K562 (cell line): ENCODE data around the gene GPHA2. TPM values are rescaled to one million over a fixed set of nuclear protein-coding genes. Genes with fewer than 3 reads are reported as not detected.

Experiments used
- ATAC-seq: fragments of 200-7000 bp; cut with Tn5 transposase; 3 replicates; pipeline ENCODE4 v1.9.1; 2020; ENCODE audit warnings: moderate library complexity
- BruUV-seq: library from RNA; stranded (reverse); fragments of 400-500 nt; replicated peaks from 2 replicates; lab custom pipeline; 2021; lab: Mats Ljungman, UMichigan
- CTCF ChIA-PET: fragments of 300-600 bp; formaldehyde crosslinking; extraction: SDS; loops from one replicate; lab custom pipeline; 2021; ENCODE audit warnings: low intra/inter-chr PET ratio; lab: Yijun Ruan, JAX
- POLR2A ChIA-PET: fragments of 300-600, 350-650 bp; sonication (Branson Sonifier 250); formaldehyde crosslinking; extraction: SDS; loops from one replicate; lab custom pipeline; 2021; ENCODE audit warnings: antibody characterized with exemption, inconsistent platforms; lab: Yijun Ruan, JAX
- DNase-seq, 4 experiments: peaks; one replicate each; pipeline versions ENCODE4 v3.0.0 to v3.0.0-alpha.2; 2011 to 2018; ENCODE audit warnings: low spot score in 3 of 4, mixed read lengths in 3 of 4; ENCODE audit errors: extremely low read depth in 1 of 4
- FAIRE-seq: peaks from 2 replicates; lab custom pipeline; 2011; peaks lifted over from hg19 to GRCh38; lab: Jason Lieb, UNC
- H2AFZ ChIP-seq: 2 replicates; pipeline ENCODE4 v1.6.0; 2011; ENCODE audit warnings: low read depth, low read length, control low read depth, inconsistent platforms
- H3K27ac ChIP-seq: fragments of 200-600 bp; 3 replicates; pipeline ENCODE4 v1.8.0; 2011; ENCODE audit warnings: low read depth, mild to moderate bottlenecking, control low read depth, inconsistent platforms, low read length, moderate library complexity, mixed read lengths; ENCODE audit errors: extremely low read depth
- H3K27me3 ChIP-seq, 2 experiments: fragments of 300-600 bp in 1 of 2; 2 replicates in 1 of 2; 3 replicates in 1 of 2; pipeline versions ENCODE4 v1.6.0 to v1.8.0; 2011; ENCODE audit warnings: inconsistent platforms in 2 of 2, low read length in 2 of 2, mild to moderate bottlenecking in 1 of 2, mixed read lengths in 1 of 2, moderate library complexity in 1 of 2; ENCODE audit not compliant: control insufficient read depth in 2 of 2, insufficient read depth in 2 of 2
- H3K36me3 ChIP-seq: fragments of 300-600 bp; 3 replicates; pipeline ENCODE4 v1.8.0; 2011; ENCODE audit warnings: mild to moderate bottlenecking, low read length, inconsistent platforms; ENCODE audit not compliant: control insufficient read depth, insufficient read depth
- H3K4me1 ChIP-seq, 2 experiments: fragments of 200-600 bp in 1 of 2; replicated peaks in 1 of 2; 2 replicates in 1 of 2; 3 replicates in 1 of 2; pipeline versions ENCODE4 v1.5.1 to v1.8.0; 2011; ENCODE audit warnings: inconsistent platforms in 2 of 2, low read length in 2 of 2, mild to moderate bottlenecking in 1 of 2, mixed read lengths in 1 of 2, moderate library complexity in 1 of 2; ENCODE audit not compliant: control insufficient read depth in 2 of 2, insufficient read depth in 2 of 2
- H3K4me2 ChIP-seq: 2 replicates; pipeline ENCODE4 v1.6.1; 2011; ENCODE audit warnings: low read length, control low read depth, inconsistent platforms, mixed read lengths; ENCODE audit not compliant: insufficient read depth
- H3K4me3 ChIP-seq: fragments of 200-600 bp; sonication (generic), shearing (Covaris generic); 2 replicates; pipeline ENCODE4 v1.5.1; 2016; ENCODE audit warnings: control low read depth, inconsistent platforms
- H3K79me2 ChIP-seq: fragments of 200-600 bp; 3 replicates; pipeline ENCODE4 v1.8.0; 2011; ENCODE audit warnings: low read length, inconsistent platforms; ENCODE audit not compliant: control insufficient read depth, insufficient read depth
- H3K9ac ChIP-seq, 2 experiments: 2 replicates each; pipeline versions ENCODE4 v1.6.0 to v1.6.1; 2011; ENCODE audit warnings: low read depth in 2 of 2, low read length in 2 of 2, control low read depth in 1 of 2, inconsistent platforms in 1 of 2, mild to moderate bottlenecking in 1 of 2, mixed read lengths in 1 of 2; ENCODE audit not compliant: insufficient read depth in 1 of 2
- H3K9me1 ChIP-seq: one replicate; pipeline ENCODE4 v1.6.0; 2011; ENCODE audit warnings: inconsistent platforms, mild to moderate bottlenecking, low read length, moderate library complexity; ENCODE audit not compliant: control insufficient read depth, insufficient read depth
- H3K9me3 ChIP-seq: replicated peaks from 2 replicates; pipeline ENCODE4 v1.5.1; 2011; ENCODE audit warnings: low read depth, low read length, inconsistent platforms; ENCODE audit not compliant: control insufficient read depth, insufficient read depth
- H4K20me1 ChIP-seq: replicated peaks from 2 replicates; pipeline ENCODE4 v1.6.1; 2011; ENCODE audit warnings: low read length, inconsistent platforms, mixed read lengths; ENCODE audit not compliant: control insufficient read depth, insufficient read depth
- BCOR ChIP-seq: fragments of 450-650 bp; IDR thresholded peaks from 2 replicates; pipeline ENCODE4 v1.6.1; 2016
- HINFP ChIP-seq: fragments of 450-650 bp; conservative IDR thresholded peaks from 2 replicates; pipeline ENCODE4 v1.6.1; 2016; ENCODE audit warnings: missing genetic modification characterization, low read depth, mild to moderate bottlenecking, control low read depth, missing compliant biosample characterization
- HNRNPK ChIP-seq: fragments of 200-400 bp; formaldehyde crosslinking; IDR thresholded peaks from one replicate; pipeline ENCODE4 v1.6.1; 2018; ENCODE audit warnings: mild to moderate bottlenecking, low read depth, low read length; ENCODE audit not compliant: poor library complexity, severe bottlenecking
- MCM2 ChIP-seq: fragments of 450-650 bp; IDR thresholded peaks from 2 replicates; pipeline ENCODE4 v1.6.1; 2017; ENCODE audit warnings: low read depth, mild to moderate bottlenecking
- NUFIP1 ChIP-seq: fragments of 450-650 bp; IDR thresholded peaks from 2 replicates; pipeline ENCODE4 v1.6.1; 2018; ENCODE audit not compliant: partially characterized antibody
- PKNOX1 ChIP-seq: fragments of 450-650 bp; IDR thresholded peaks from 2 replicates; pipeline ENCODE4 v1.6.1; 2016
- POLR2G ChIP-seq: fragments of 200-400 bp; formaldehyde crosslinking; IDR thresholded peaks from 2 replicates; pipeline ENCODE4 v1.6.1; 2017; ENCODE audit warnings: low read depth, mild to moderate bottlenecking, antibody characterized with exemption, low read length, moderate library complexity
- POLR2H ChIP-seq: IDR thresholded peaks from 2 replicates; pipeline ENCODE4 v1.6.1; 2016; ENCODE audit warnings: missing genetic modification characterization, low read depth, mild to moderate bottlenecking, control low read depth, missing compliant biosample characterization, moderate library complexity
- ZFP36 ChIP-seq: fragments of 150-350 bp; IDR thresholded peaks from 2 replicates; pipeline ENCODE4 v1.6.1; 2018; ENCODE audit warnings: low read length, low read depth; ENCODE audit not compliant: partially characterized antibody
- ZNF766 ChIP-seq: fragments of 200-800 bp; sonication (Bioruptor generic); conservative IDR thresholded peaks from 2 replicates; pipeline ENCODE4 v1.6.1; 2016; ENCODE audit warnings: missing genetic modification characterization, missing compliant biosample characterization
- WGBS: fragments of 100-300 bp; shearing (Covaris generic); methylation state at CpG from one replicate; pipeline ENCODE4 v1.1.6; 2016; ENCODE audit warnings: low coverage, mixed read lengths; ENCODE audit not compliant: insufficient coverage; ENCODE audit errors: missing lambda C conversion rate; 5-methylcytosine and 5-hydroxymethylcytosine counted together
- in situ Hi-C: fragments of 300-500 bp; cut with MboI; formaldehyde crosslinking; loops from 4 replicates; pipeline ENCODE4 v1.15.0; 2018; ENCODE audit warnings: inconsistent platforms, mixed read lengths
- intact Hi-C: fragments of 100-400 bp; cut with micrococcal nuclease; formaldehyde crosslinking; loops from 2 replicates; pipeline ENCODE4 v1.14.2; 2022
- polyA plus RNA-seq, 8 experiments: library from polyadenylated mRNA; depleted of rRNA in 4 of 8; stranded (reverse) in 5 of 8; unstranded in 3 of 8; fragments of >200 nt; fragmentation: Nextera tagmentation in 2 of 8; fragmentation: Illumina TruSeq in 1 of 8; extraction: Ambion mirVana in 2 of 8; extraction: Trizol in 1 of 8; gene quantifications; 2 replicates each; pipeline versions ENCODE4 v1.2.1 to v1.2.3, GENCODE V29; 2011 to 2014; ENCODE audit warnings: inconsistent platforms in 1 of 8, missing spikeins in 1 of 8
- total RNA-seq, 7 experiments: library from RNA; depleted of rRNA in 6 of 7; stranded (reverse); fragments of >200 nt in 6 of 7; fragmentation: Illumina TruSeq in 2 of 7; extraction: Trizol in 2 of 7; gene quantifications; 2 replicates each; pipeline versions ENCODE4 v1.2.1 to v1.2.3, GENCODE V29; 2011 to 2021; ENCODE audit warnings: low replicate concordance in 1 of 7

GPHA2 gene
- total and polyA plus RNA-seq, 9 of the 15 experiments (the other 6 are each of a cell fraction or from before 2014, with no cell fraction given), result 0.17 to 0.22 TPM; not detected in 7

GRCh38 chr11:64892411-64892831 is 43.3 kb downstream of the GPHA2 start:
- 73% methylated on average over 10 of the region's 11 CpGs for WGBS
- Histone ChIP-seq H3K9ac (peak overlapping the region in 1 of 2 experiments; percentile 60; a peak in 2 of 4 replicates), H3K4me1 (peaks cover 29 to 91% of the 10 kb centered on the region in 2 experiments), H3K79me2 (no peaks in the 10 kb centered on the region), H3K4me2 (no peak overlapping the region), H3K27ac (no peak overlapping the region; the same call in 2 of the 3 replicates), H4K20me1 (no peaks in the 10 kb centered on the region), H3K36me3 (peaks cover 25% of the 10 kb centered on the region; the same call in 1 of the 3 replicates), H3K9me1 (no peaks in the 10 kb centered on the region), H3K4me3 (no peak overlapping the region), H3K9me3 (no peaks in the 10 kb centered on the region), H3K27me3 (no peaks in the 10 kb centered on the region), H2AFZ (no peak overlapping the region)
- DNase-seq (no peak), ATAC-seq (no peak), FAIRE-seq (no peak)
- in situ Hi-C loops, result loop anchor here (5.0 kb wide), 2 partner anchors 45 to 105 kb away; no protein-coding TSS in a partner anchor
- TF ChIP-seq ZNF766 (CRISPR knock-in tag), result no peak
- no peak for TF ChIP-seq POLR2H (tag)
- no peak for TF ChIP-seq HNRNPK
- no peak for TF ChIP-seq MCM2
- no peak for TF ChIP-seq NUFIP1
- no peak for TF ChIP-seq BCOR
- TF ChIP-seq HINFP (tag), result no peak
- peak; percentile 0; the same call in 1 of the 2 replicates for TF ChIP-seq POLR2G
- TF ChIP-seq PKNOX1, result peak; percentile 46; the same call in 1 of the 2 replicates
- peak; percentile 51 for TF ChIP-seq ZFP36
- POLR2A ChIA-PET, result interaction anchor here (0.8 to 1.5 kb wide), 4 partner anchors 11 to 43 kb away, joined by 3 to 4 read pairs (median 3); no protein-coding TSS in a partner anchor
- no TSS peak for BruUV-seq
- intact Hi-C loops, result loop anchor here (5.0 kb wide), 1 partner anchor 105 kb away; no protein-coding TSS in a partner anchor
- CTCF ChIA-PET, result interaction anchor here (2.4 to 3.4 kb wide), 2 partner anchors 45 to 104 kb away, joined by 13 to 39 read pairs; no protein-coding TSS in a partner anchor
